Adrenal gland (tissue), 12 donors: ENCODE measurements around the gene GRM8. TPM values are rescaled to one million over a fixed set of nuclear protein-coding genes. Genes with fewer than 3 reads are reported as not detected.

Experiments used
- DNase-seq, 7 donors: peaks; one replicate each; pipeline ENCODE4 v3.0.0-alpha.2; 2019 to 2020
- H3K27ac ChIP-seq, 5 donors: fragments of 200-600 bp; sonication (generic) in 4 of 5; 1 replicate in 3 of 5; 2 replicates in 2 of 5; pipeline versions ENCODE4 v1.5.1 to v1.8.0; 2016 to 2020; ENCODE audit warnings: mild to moderate bottlenecking in 1 of 5
- H3K27me3 ChIP-seq: fragments of 200-600 bp; 2 replicates; pipeline ENCODE4 v1.8.0; 2021
- H3K36me3 ChIP-seq, 2 donors: fragments of 200-600 bp; replicated peaks in 1 of 2; 1 replicate in 1 of 2; 2 replicates in 1 of 2; pipeline versions ENCODE4 v1.5.1 to v1.8.0; 2018 to 2022
- H3K4me1 ChIP-seq, 2 donors: fragments of 200-600 bp; replicated peaks in 1 of 2; 1 replicate in 1 of 2; 2 replicates in 1 of 2; pipeline versions ENCODE4 v1.5.1 to v1.8.0; 2018 to 2021
- H3K4me3 ChIP-seq, 4 donors: fragments of 200-600 bp; sonication (generic) in 3 of 4; one replicate each; pipeline ENCODE4 v1.5.1; 2016 to 2018
- H3K9me3 ChIP-seq, 3 donors: fragments of 200-600 bp; sonication (generic) in 1 of 3; replicated peaks in 1 of 3; 1 replicate in 2 of 3; 2 replicates in 1 of 3; pipeline versions ENCODE4 v1.5.1 to v1.8.0; 2016 to 2021
- CTCF ChIP-seq, 6 experiments: fragments of 450-650 bp in 4 of 6; fragments of 200-600 bp in 2 of 6; sonication (generic) in 1 of 6; IDR thresholded peaks; 1 replicate in 5 of 6; 2 replicates in 1 of 6; pipeline versions ENCODE4 v1.5.1 to v1.8.0; 2016 to 2021; ENCODE audit warnings: antibody characterized with exemption in 6 of 6, mild to moderate bottlenecking in 2 of 6, moderate library complexity in 1 of 6
- POLR2A ChIP-seq, 2 donors: fragments of 450-650 bp; IDR thresholded peaks; one replicate each; pipeline ENCODE4 v1.6.1; 2017; ENCODE audit warnings: antibody characterized with exemption in 2 of 2, mild to moderate bottlenecking in 2 of 2, moderate library complexity in 1 of 2
- WGBS, 4 donors: extraction: QIAGEN DNeasy Blood & Tissue Kit in 2 of 4; methylation state at CpG; one replicate each; pipeline versions ENCODE4 v1.1.5 to v1.1.7; 2013 to 2017; 5-methylcytosine and 5-hydroxymethylcytosine counted together
- intact Hi-C, 2 donors: fragments of 100-400 bp; cut with DNase I; formaldehyde crosslinking; loops; one replicate each; pipeline versions ENCODE4 v1.14.1 to v1.15.0; 2022 to 2023
- polyA plus RNA-seq, 3 donors: library from polyadenylated mRNA; stranded (reverse); fragments of 200-250 nt in 2 of 3; fragments of 350-450 nt in 1 of 3; fragmentation: Illumina TruSeq in 1 of 3; extraction: RNeasy Lipid Tissue Mini Kit (QIAGEN cat#74804) in 1 of 3; gene quantifications; one replicate each; pipeline ENCODE4 v1.2.3, GENCODE V29; 2013 to 2014
- total RNA-seq, 9 donors: library from RNA; depleted of rRNA in 4 of 9; stranded (reverse); fragments of >200 nt in 4 of 9; fragments of 120-200 nt in 1 of 9; fragmentation: NEBNext Ultra II Directional in 1 of 9; extraction: Animal tissue kit (Norgen Biotek cat#: 25700) in 1 of 9; gene quantifications; one replicate each; pipeline versions ENCODE4 v1.1.0 to v1.2.4, GENCODE V29; 2013 to 2023
- donor health status: healthy with polysubstance abuse.
- donor health status: Bipolar disorder and iron deficiency.
- donor health status: DM: yes; HTN: yes; CAD: no.
- donor health status: DM: no; HTN: no; CAD: no.
- donor health status: DM: no; HTN: no; CAD: no.
- donor health status: DM: yes; HTN: yes; CAD: no.

The GRM8 gene
- total and polyA plus RNA-seq, 12 donors: 0.10 to 2.5 (median 0.92) TPM; not detected in 5

- DNase-seq: no peak
- TF ChIP-seq POLR2A (IDR thresholded peaks at IDR 0.05): no peak
- no peak for TF ChIP-seq CTCF (IDR thresholded peaks at IDR 0.05)
- Histone ChIP-seq H3K4me3 (no peak overlapping the region), H3K27me3 (no peaks in the 10 kb centered on the region), H3K9me3 (no peaks in the 10 kb centered on the region), H3K27ac (no peak overlapping the region), H3K4me1 (no peaks in the 10 kb centered on the region), H3K36me3 (no peaks in the 10 kb centered on the region)
- intact Hi-C loops: no loop called here
- WGBS, 4 donors: 84 to 91% (median 86%) methylated on average over 2 of the region's 2 CpGs
Measured at GRCh38 chr7:126489874-126490273, 762.9 kb downstream of the GRM8 start.

- WGBS, 4 donors: 66 to 78% (median 73%) methylated on average over 4 of the region's 4 CpGs
- H3K4me1 ChIP-seq: no peaks in the 10 kb centered on the region
- no peak for DNase-seq
- TF ChIP-seq POLR2A (IDR thresholded peaks at IDR 0.05) (no peak), CTCF (IDR thresholded peaks at IDR 0.05) (no peak)
- no peak overlapping the region for H3K27ac ChIP-seq
- no peak overlapping the region for H3K4me3 ChIP-seq
- no peaks in the 10 kb centered on the region for H3K27me3 ChIP-seq
- no peaks in the 10 kb centered on the region for H3K9me3 ChIP-seq
- H3K36me3 ChIP-seq: no peaks in the 10 kb centered on the region
- intact Hi-C loops: no loop called here
Measured at GRCh38 chr7:126487728-126488442, 764.9 kb downstream of the GRM8 start.

GRCh38 chr7:126486806-126487205 lies 765.9 kb downstream of the GRM8 start:
- TF ChIP-seq POLR2A (IDR thresholded peaks at IDR 0.05) (no peak), CTCF (IDR thresholded peaks at IDR 0.05) (no peak)
- intact Hi-C loops: no loop called here

GRCh38 chr7:126485791-126486190 lies 767.0 kb downstream of the GRM8 start:
- no peak for DNase-seq
- no peaks in the 10 kb centered on the region for H3K36me3 ChIP-seq
- H3K9me3 ChIP-seq: no peaks in the 10 kb centered on the region
- H3K4me3 ChIP-seq: no peak overlapping the region
- H3K4me1 ChIP-seq: no peaks in the 10 kb centered on the region
- H3K27ac ChIP-seq: no peak overlapping the region
- intact Hi-C loops: no loop called here
- TF ChIP-seq POLR2A (IDR thresholded peaks at IDR 0.05) (no peak), CTCF (IDR thresholded peaks at IDR 0.05) (no peak)
- 47 to 62% (median 53%) methylated on average over 4 of the region's 4 CpGs for WGBS, 4 donors
- no peaks in the 10 kb centered on the region for H3K27me3 ChIP-seq

More at GRCh38 chr7:126486806-126487205, 765.9 kb downstream of the GRM8 start:
- Histone ChIP-seq H3K27me3 (no peaks in the 10 kb centered on the region), H3K4me1 (no peaks in the 10 kb centered on the region), H3K4me3 (no peak overlapping the region), H3K9me3 (no peaks in the 10 kb centered on the region), H3K27ac (no peak overlapping the region), H3K36me3 (no peaks in the 10 kb centered on the region)
- no peak for DNase-seq
